K562 (cell line): ENCODE data around the gene DDOST. TPM values are rescaled to one million over a fixed set of nuclear protein-coding genes. Genes with fewer than 3 reads are reported as not detected.
A peak's percentile ranks its signal among the peaks of the same experiment; 100 is the strongest.

Source experiments
- CCAR2 ChIP-seq: fragments of 200-400 bp; formaldehyde crosslinking; IDR thresholded peaks from 2 replicates; pipeline ENCODE4 v1.6.1; 2017; ENCODE audit warnings: mild to moderate bottlenecking, low read depth, low read length
- FOXK2 ChIP-seq, 2 experiments: fragments of 450-650 bp; IDR thresholded peaks in 1 of 2; conservative IDR thresholded peaks in 1 of 2; 2 replicates each; pipeline ENCODE4 v1.6.1; 2016; ENCODE audit warnings: low read depth in 2 of 2, mild to moderate bottlenecking in 1 of 2
- HMGN3 ChIP-seq: IDR thresholded peaks from 2 replicates; pipeline ENCODE4 v1.6.1; 2011; ENCODE audit warnings: borderline replicate concordance, low read depth, mild to moderate bottlenecking, mixed read lengths, low read length; ENCODE audit not compliant: insufficient read length; ENCODE audit errors: extremely low read depth
- KDM4B ChIP-seq, 2 experiments: fragments of 450-650 bp in 1 of 2; sonication (generic) in 1 of 2; IDR thresholded peaks; 2 replicates each; pipeline ENCODE4 v1.6.1; 2016 to 2017; ENCODE audit warnings: borderline replicate concordance in 2 of 2, antibody characterized with exemption in 1 of 2, low read depth in 1 of 2, mild to moderate bottlenecking in 1 of 2
- MTA3 ChIP-seq: fragments of 450-650 bp; formaldehyde crosslinking; IDR thresholded peaks from 2 replicates; pipeline ENCODE4 v1.6.1; 2017; ENCODE audit warnings: mild to moderate bottlenecking, borderline replicate concordance
- NCOR1 ChIP-seq: fragments of 450-650 bp; IDR thresholded peaks from 2 replicates; pipeline ENCODE4 v1.6.1; 2016; ENCODE audit warnings: mild to moderate bottlenecking, moderate library complexity
- PURB ChIP-seq: sonication (generic); formaldehyde crosslinking; IDR thresholded peaks from 2 replicates; pipeline ENCODE4 v1.9.0; 2021; ENCODE audit warnings: low read depth, mild to moderate bottlenecking, missing genetic modification reagents
- TAF7 ChIP-seq: fragments of 450-650 bp; IDR thresholded peaks from 2 replicates; pipeline ENCODE4 v1.6.1; 2016; ENCODE audit warnings: missing genetic modification characterization, missing compliant biosample characterization
- YY1 ChIP-seq, 3 experiments: IDR thresholded peaks; 2 replicates each; pipeline ENCODE4 v1.6.1; 2011; ENCODE audit warnings: low read length in 2 of 3, mild to moderate bottlenecking in 2 of 3, moderate library complexity in 2 of 3, borderline replicate concordance in 1 of 3, control low read depth in 1 of 3, low read depth in 1 of 3; ENCODE audit not compliant: insufficient read depth in 3 of 3, insufficient replicate concordance in 2 of 3, control insufficient read depth in 1 of 3, insufficient read length in 1 of 3; ENCODE audit errors: extremely low read depth in 1 of 3
- ZNF121 ChIP-seq: sonication (generic); formaldehyde crosslinking; conservative IDR thresholded peaks from 2 replicates; pipeline ENCODE4 v1.8.0; 2022; ENCODE audit warnings: missing genetic modification reagents
- ZNF41 ChIP-seq: fragments of 250-450 bp; sonication (Bioruptor Pico); conservative IDR thresholded peaks from 2 replicates; pipeline ENCODE4 v1.4.0; 2020; ENCODE audit warnings: mild to moderate bottlenecking
- polyA plus RNA-seq, 8 experiments: library from polyadenylated mRNA; depleted of rRNA in 4 of 8; stranded (reverse) in 5 of 8; unstranded in 3 of 8; fragments of >200 nt; fragmentation: Nextera tagmentation in 2 of 8; fragmentation: Illumina TruSeq in 1 of 8; extraction: Ambion mirVana in 2 of 8; extraction: Trizol in 1 of 8; gene quantifications; 2 replicates each; pipeline versions ENCODE4 v1.2.1 to v1.2.3, GENCODE V29; 2011 to 2014; ENCODE audit warnings: inconsistent platforms in 1 of 8, missing spikeins in 1 of 8
- total RNA-seq, 7 experiments: library from RNA; depleted of rRNA in 6 of 7; stranded (reverse); fragments of >200 nt in 6 of 7; fragmentation: Illumina TruSeq in 2 of 7; extraction: Trizol in 2 of 7; gene quantifications; 2 replicates each; pipeline versions ENCODE4 v1.2.1 to v1.2.3, GENCODE V29; 2011 to 2021; ENCODE audit warnings: low replicate concordance in 1 of 7
- TF ChIP-seq, protein P1 (sequence below): fragments of 250-450 bp; sonication (Bioruptor Pico); IDR thresholded peaks from 2 replicates; pipeline ENCODE4 v1.4.0; 2020
- TF ChIP-seq, protein P2 (sequence below), 2 experiments: fragments of 450-650 bp in 1 of 2; sonication (generic) in 1 of 2; formaldehyde crosslinking in 1 of 2; IDR thresholded peaks; 2 replicates each; pipeline versions ENCODE4 v1.7.1 to v1.9.0; 2016 to 2022; ENCODE audit warnings: inconsistent platforms in 1 of 2, mild to moderate bottlenecking in 1 of 2, missing genetic modification reagents in 1 of 2

Gene DDOST
- total and polyA plus RNA-seq, 9 of the 15 experiments (the other 6 are each of a cell fraction or from before 2014, with no cell fraction given): 173 to 306 (median 222) TPM

DNA sequence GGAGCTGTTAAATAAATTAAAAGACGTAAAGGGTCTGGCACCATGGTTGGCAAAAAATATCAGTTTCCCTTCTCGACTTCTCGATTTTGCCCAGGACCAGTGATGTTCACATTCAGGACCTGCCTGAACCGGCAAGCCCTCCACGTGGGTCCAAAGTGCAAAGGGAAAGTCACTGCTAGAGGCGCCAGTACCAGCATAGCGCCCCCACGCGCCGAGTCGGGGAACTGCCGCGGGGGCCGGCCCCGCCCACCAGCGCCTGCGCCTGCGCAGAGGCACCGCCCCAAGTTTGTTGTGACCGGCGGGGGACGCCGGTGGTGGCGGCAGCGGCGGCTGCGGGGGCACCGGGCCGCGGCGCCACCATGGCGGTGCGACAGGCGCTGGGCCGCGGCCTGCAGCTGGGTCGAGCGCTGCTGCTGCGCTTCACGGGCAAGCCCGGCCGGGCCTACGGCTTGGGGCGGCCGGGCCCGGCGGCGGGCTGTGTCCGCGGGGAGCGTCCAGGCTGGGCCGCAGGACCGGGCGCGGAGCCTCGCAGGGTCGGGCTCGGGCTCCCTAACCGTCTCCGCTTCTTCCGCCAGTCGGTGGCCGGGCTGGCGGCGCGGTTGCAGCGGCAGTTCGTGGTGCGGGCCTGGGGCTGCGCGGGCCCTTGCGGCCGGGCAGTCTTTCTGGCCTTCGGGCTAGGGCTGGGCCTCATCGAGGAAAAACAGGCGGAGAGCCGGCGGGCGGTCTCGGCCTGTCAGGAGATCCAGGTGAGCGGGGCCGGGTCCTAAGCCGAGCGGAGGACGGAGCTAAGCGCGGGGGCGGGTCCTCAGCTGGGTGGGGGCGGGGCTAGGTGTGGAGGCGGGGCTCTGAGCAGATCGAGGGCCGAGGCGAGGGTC, 27.7 kb downstream of the DDOST start, which contains the start of gene PINK1 (continued):
- TF ChIP-seq, protein P1, sequence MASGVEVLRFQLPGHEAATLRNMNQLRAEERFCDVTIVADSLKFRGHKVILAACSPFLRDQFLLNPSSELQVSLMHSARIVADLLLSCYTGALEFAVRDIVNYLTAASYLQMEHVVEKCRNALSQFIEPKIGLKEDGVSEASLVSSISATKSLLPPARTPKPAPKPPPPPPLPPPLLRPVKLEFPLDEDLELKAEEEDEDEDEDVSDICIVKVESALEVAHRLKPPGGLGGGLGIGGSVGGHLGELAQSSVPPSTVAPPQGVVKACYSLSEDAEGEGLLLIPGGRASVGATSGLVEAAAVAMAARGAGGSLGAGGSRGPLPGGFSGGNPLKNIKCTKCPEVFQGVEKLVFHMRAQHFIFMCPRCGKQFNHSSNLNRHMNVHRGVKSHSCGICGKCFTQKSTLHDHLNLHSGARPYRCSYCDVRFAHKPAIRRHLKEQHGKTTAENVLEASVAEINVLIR: no peak
- TF ChIP-seq MTA3 (no peak; the same call in 1 of the 2 replicates), NCOR1 (no peak; the same call in 1 of the 2 replicates), KDM4B (IDR thresholded peaks at IDR 0.05; ENCODE audit: borderline replicate concordance in 2 of 2, low read depth in 1 of 2) (0 out of 4 replicates have a peak, but pooled peaks of 1 of the 2 experiments have one; percentile 67), PURB (no peak), YY1 (IDR thresholded peaks at IDR 0.05; ENCODE audit: borderline replicate concordance in 1 of 3, control insufficient read depth in 1 of 3, extremely low read depth in 1 of 3, insufficient read depth in 3 of 3, insufficient read length in 1 of 3, insufficient replicate concordance in 2 of 3, low read depth in 1 of 3, low read length in 2 of 3) (peak in 2 of 3 experiments; percentile 68), ZNF41 (CRISPR knock-in tag) (no peak), TAF7 (tag) (no peak), ZNF121 (no peak), FOXK2 (conservative IDR thresholded peaks at IDR 0.05 in 1 of 2, IDR thresholded peaks at IDR 0.05 in 1 of 2; ENCODE audit: low read depth in 2 of 2) (no peak), CCAR2 (no peak), HMGN3 (peak; percentile 93)
- TF ChIP-seq, protein P2, sequence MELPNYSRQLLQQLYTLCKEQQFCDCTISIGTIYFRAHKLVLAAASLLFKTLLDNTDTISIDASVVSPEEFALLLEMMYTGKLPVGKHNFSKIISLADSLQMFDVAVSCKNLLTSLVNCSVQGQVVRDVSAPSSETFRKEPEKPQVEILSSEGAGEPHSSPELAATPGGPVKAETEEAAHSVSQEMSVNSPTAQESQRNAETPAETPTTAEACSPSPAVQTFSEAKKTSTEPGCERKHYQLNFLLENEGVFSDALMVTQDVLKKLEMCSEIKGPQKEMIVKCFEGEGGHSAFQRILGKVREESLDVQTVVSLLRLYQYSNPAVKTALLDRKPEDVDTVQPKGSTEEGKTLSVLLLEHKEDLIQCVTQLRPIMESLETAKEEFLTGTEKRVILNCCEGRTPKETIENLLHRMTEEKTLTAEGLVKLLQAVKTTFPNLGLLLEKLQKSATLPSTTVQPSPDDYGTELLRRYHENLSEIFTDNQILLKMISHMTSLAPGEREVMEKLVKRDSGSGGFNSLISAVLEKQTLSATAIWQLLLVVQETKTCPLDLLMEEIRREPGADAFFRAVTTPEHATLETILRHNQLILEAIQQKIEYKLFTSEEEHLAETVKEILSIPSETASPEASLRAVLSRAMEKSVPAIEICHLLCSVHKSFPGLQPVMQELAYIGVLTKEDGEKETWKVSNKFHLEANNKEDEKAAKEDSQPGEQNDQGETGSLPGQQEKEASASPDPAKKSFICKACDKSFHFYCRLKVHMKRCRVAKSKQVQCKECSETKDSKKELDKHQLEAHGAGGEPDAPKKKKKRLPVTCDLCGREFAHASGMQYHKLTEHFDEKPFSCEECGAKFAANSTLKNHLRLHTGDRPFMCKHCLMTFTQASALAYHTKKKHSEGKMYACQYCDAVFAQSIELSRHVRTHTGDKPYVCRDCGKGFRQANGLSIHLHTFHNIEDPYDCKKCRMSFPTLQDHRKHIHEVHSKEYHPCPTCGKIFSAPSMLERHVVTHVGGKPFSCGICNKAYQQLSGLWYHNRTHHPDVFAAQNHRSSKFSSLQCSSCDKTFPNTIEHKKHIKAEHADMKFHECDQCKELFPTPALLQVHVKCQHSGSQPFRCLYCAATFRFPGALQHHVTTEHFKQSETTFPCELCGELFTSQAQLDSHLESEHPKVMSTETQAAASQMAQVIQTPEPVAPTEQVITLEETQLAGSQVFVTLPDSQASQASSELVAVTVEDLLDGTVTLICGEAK (IDR thresholded peaks at IDR 0.05): 0 out of 2 replicates have a peak, but pooled peaks have one; percentile 5
- TF ChIP-seq, protein P2 (CRISPR knock-in tag; IDR thresholded peaks at IDR 0.05): no peak
